ENCODE data around the gene CCDC90B. TPM values are rescaled to one million over a fixed set of nuclear protein-coding genes. Genes with fewer than 3 reads are reported as not detected.
A peak's percentile ranks its signal among the peaks of the same experiment; 100 is the strongest.
"Not testable (repeated sequence)": the region's sequence is repeated elsewhere in the genome, so short reads cannot be mapped to it uniquely, and the experiment has no call there.

The CCDC90B gene
- total RNA-seq, 2 experiments from 2014 or later, result 29.2 to 32.3 TPM

DNA sequence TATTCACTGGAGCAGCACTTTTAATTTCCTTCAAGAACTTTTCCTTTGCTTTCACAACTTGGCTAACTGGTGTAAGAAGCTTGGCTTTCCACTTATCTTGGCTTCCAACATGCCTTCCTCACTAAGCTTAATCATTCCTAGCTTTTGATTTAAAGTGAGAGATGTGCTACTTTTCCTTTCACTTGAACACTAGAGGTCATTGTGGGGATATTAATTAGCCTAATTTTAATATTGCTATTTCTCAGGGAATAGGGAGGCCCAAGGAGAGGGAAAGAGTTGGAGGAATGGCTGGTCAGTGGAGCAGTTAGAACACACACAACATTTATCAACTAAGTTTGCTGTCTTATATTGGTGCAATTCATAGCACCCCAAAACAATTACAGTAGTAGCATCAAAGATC, 24.6 kb upstream of the CCDC90B start:
- H3K36me3 Mint-ChIP-seq, result no peaks in the 10 kb centered on the region
- DNase-seq, result no peak
- no peak overlapping the region for H3K27ac Mint-ChIP-seq
- no peak overlapping the region for H3K4me3 Mint-ChIP-seq
- CTCF ChIA-PET, result no interaction called here
- peaks cover 4% of the 10 kb centered on the region for H3K27me3 Mint-ChIP-seq
- intact Hi-C loops (cut with micrococcal nuclease), result no loop called here
- POLR2A ChIA-PET, result no interaction called here
- H3K9me3 Mint-ChIP-seq, result no peaks in the 10 kb centered on the region
- no peaks in the 10 kb centered on the region for H3K4me1 Mint-ChIP-seq (ENCODE audit: low read depth)

DNA sequence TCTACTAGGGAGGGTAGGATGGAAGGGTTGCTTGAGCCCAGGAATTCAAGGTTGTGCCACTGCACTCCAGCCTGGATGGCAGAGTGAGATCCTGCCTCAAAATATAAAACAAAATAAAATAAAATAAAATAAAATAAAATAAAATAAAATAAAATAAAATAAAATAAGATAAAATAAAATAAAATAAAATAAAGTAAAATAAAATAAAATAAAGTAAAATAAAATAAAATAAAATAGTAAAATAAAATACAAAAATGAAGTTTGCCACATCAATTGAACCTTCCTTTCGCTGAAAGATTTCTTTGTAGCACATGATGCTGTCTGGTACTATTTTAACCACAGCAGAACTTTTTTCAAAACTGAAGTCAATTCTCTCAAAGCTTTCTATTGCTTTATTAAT, 22.4 kb upstream of the CCDC90B start:
- H3K4me1 Mint-ChIP-seq (ENCODE audit: low read depth); H3K4me3 Mint-ChIP-seq; H3K27ac Mint-ChIP-seq; intact Hi-C loops (cut with micrococcal nuclease); CTCF ChIA-PET; H3K9me3 Mint-ChIP-seq; POLR2A ChIA-PET; H3K27me3 Mint-ChIP-seq; H3K36me3 Mint-ChIP-seq; DNase-seq: not testable (repeated sequence)

DNA sequence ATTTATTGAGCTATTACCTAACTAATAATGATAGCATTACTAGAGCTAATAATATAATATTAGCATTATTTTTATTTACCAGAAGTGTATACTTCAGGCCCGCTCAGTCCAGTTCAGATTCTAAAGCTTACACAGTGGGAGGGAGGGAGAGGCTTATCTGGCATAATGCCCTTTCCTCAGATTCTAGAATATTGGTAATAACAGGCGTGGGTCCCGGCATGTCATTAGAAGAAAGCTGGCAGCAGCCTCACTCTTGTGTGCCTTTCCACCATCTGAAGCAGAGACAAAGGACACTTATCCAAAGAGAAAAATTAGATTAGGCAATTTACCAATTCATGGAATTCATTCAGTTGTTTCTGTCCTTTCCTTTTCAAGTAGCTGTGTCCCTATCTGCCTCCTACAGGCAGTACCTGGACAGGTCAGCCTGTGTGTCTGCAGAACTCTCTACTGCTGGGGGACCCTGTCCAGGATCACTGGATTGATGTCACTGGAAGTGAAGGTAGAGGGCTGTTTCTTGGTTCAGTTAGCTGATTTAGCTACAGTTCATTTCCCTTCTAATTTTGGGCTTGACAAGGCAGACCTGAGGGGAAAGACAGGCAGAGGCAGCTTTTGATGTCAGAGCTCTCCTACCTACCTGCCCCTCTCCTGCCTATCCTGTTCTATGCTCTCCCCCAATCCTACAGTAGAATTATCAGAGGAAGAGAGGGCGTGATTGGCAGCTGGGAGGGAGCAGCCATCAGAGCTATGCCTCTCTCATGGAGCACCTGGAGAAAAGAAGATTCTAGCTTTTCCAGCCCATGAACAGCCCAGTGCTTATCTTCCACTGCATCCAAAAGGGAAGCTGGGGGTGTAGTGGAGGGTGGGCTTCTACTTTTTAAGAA, 20.3 kb upstream of the CCDC90B start:
- ChIA-PET POLR2A (no interaction called here), CTCF (interaction anchor here (1.4 kb wide), 2 partner anchors 13 to 14 kb away, joined by 4 to 6 read pairs; no protein-coding TSS in a partner anchor)
- Mint-ChIP-seq H3K4me1 (ENCODE audit: low read depth) (no peaks in the 10 kb centered on the region), H3K36me3 (no peaks in the 10 kb centered on the region), H3K27me3 (peaks cover 2% of the 10 kb centered on the region), H3K27ac (no peak overlapping the region), H3K4me3 (no peak overlapping the region), H3K9me3 (no peaks in the 10 kb centered on the region)
- intact Hi-C loops (cut with micrococcal nuclease), result no loop called here
- DNase-seq, result no peak

DNA sequence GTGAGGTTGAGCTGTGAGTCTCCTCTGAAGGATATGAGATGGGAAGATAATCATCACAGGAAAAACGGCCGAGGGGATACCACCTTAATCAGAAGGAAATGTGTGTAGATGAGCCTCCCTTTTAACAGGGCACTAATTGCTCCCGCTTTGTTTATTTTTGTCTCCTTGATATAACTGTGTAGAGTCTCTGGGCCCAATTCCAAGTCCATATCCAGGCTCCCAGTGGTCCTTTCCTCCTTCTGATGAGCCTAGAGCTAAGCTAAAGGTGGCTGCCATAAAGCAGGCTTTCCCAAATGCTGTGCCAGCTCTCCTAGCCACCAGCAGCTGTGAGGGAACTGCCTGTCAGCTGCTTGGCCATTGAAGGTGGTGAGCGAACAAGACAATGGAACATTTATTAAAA, 17.1 kb upstream of the CCDC90B start:
- CTCF ChIA-PET, result interaction anchor here (2.5 kb wide), 1 partner anchor 10 kb away, joined by 14 read pairs; no protein-coding TSS in a partner anchor
- Mint-ChIP-seq H3K36me3 (no peaks in the 10 kb centered on the region), H3K27me3 (no peaks in the 10 kb centered on the region), H3K4me1 (ENCODE audit: low read depth) (no peaks in the 10 kb centered on the region), H3K27ac (no peak overlapping the region), H3K4me3 (no peak overlapping the region), H3K9me3 (no peaks in the 10 kb centered on the region)
- DNase-seq, result no peak
- POLR2A ChIA-PET, result no interaction called here
- intact Hi-C loops (cut with micrococcal nuclease), result no loop called here

DNA sequence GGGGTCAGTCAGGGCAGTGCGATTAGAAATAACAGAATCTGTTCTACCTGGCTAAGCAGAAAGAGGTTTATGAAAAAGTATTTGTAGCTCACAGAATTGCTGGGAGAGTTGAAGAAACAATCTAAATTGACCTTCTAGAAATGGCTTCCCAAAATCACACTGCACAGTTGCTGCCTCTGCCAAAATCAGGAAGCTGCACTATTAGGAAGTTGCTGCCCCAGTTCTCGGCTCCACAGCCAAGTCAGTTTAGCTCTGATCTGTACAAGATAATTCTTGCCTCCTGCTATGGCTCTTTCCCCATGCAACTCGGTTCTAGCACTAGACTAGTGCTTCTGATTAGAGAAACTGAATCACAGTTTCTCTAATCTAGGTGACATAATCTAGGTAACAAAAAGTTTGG, 16.0 kb upstream of the CCDC90B start:
- ChIA-PET CTCF (interaction anchor here (2.5 kb wide), 1 partner anchor 9 kb away, joined by 14 read pairs; no protein-coding TSS in a partner anchor), POLR2A (no interaction called here)
- H3K9me3 Mint-ChIP-seq, result no peaks in the 10 kb centered on the region
- H3K27ac Mint-ChIP-seq, result no peak overlapping the region
- H3K4me3 Mint-ChIP-seq, result no peak overlapping the region
- no peaks in the 10 kb centered on the region for H3K4me1 Mint-ChIP-seq (ENCODE audit: low read depth)
- no peak for DNase-seq
- no peaks in the 10 kb centered on the region for H3K27me3 Mint-ChIP-seq
- no peaks in the 10 kb centered on the region for H3K36me3 Mint-ChIP-seq
- intact Hi-C loops (cut with micrococcal nuclease), result no loop called here

DNA sequence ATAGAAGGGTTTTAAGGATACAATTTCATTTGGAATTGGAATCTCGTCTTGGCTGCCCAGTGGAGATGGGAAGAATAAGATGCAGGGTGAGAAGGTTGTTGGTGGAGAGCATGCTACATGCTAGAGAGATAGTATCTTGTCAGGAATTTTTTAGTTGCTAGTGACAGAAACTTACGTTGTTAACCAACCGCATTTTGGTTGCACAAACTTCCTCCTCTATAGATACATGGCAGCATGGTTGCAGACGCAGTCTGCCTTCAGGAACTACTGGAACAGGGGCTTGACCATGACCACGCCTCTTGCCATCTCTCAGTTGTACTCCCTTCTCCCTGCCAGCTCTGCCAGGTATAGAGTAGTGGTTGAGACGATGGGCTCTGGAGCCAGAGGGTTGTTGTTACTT, 13.5 kb upstream of the CCDC90B start:
- Mint-ChIP-seq H3K27me3 (no peaks in the 10 kb centered on the region), H3K4me1 (ENCODE audit: low read depth) (no peaks in the 10 kb centered on the region), H3K27ac (no peak overlapping the region), H3K36me3 (no peaks in the 10 kb centered on the region), H3K4me3 (no peak overlapping the region), H3K9me3 (no peaks in the 10 kb centered on the region)
- DNase-seq, result no peak
- intact Hi-C loops (cut with micrococcal nuclease), result no loop called here
- CTCF ChIA-PET, result no interaction called here
- POLR2A ChIA-PET, result no interaction called here

DNA sequence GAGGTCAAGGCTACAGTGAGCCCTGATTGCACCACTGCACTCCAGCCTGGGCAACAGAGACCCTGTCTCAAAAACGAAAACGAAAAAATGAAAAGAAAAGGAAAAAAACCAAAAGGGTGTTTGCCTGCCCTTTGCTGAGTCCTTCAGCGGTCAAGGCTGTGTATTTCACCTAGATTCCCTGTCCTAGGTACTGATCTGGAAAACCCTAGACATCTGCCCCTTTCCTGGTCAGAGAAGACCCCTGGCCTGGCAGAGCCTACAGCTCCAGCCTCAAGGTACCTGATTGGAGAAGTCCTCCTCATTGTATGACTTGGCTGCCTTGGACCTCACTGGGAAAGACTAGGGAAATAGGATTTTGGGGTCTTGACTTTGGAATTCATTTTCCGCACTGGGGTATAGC, 8.0 kb upstream of the CCDC90B start:
- intact Hi-C loops (cut with micrococcal nuclease), result no loop called here
- peaks cover 10% of the 10 kb centered on the region for H3K4me1 Mint-ChIP-seq (ENCODE audit: low read depth)
- no peaks in the 10 kb centered on the region for H3K27me3 Mint-ChIP-seq
- ChIA-PET POLR2A (no interaction called here), CTCF (interaction anchor here (1.8 to 3.8 kb wide), 3 partner anchors 9 to 522 kb away, joined by 5 to 51 read pairs (median 14); no protein-coding TSS in a partner anchor)
- DNase-seq, result no peak
- H3K9me3 Mint-ChIP-seq, result no peaks in the 10 kb centered on the region
- no peak overlapping the region for H3K27ac Mint-ChIP-seq
- H3K4me3 Mint-ChIP-seq, result no peak overlapping the region
- no peaks in the 10 kb centered on the region for H3K36me3 Mint-ChIP-seq

DNA sequence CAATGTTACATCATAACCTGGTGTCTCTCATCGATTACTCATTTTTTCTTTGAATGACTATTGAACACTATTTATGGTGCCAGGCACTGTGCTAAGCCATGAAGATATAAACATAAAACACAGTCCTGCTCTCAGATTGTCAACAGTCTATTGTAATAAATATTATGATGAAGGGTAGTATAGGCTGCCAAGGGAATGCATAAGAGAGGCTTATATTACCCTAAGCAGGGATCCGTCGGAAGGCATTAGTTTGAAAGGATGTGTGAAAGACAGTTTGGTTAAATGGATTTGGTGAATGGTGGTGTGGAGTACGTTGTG, 7.2 kb upstream of the CCDC90B start:
- Mint-ChIP-seq H3K36me3 (no peaks in the 10 kb centered on the region), H3K4me1 (ENCODE audit: low read depth) (peaks cover 10% of the 10 kb centered on the region), H3K27me3 (no peaks in the 10 kb centered on the region), H3K4me3 (no peak overlapping the region), H3K27ac (no peak overlapping the region), H3K9me3 (no peaks in the 10 kb centered on the region)
- intact Hi-C loops (cut with micrococcal nuclease), result loop anchor here (1.0 kb wide), 2 partner anchors 431 to 523 kb away; no protein-coding TSS in a partner anchor
- ChIA-PET CTCF (interaction anchor here (0.5 to 3.8 kb wide), 24 partner anchors 9 to 529 kb away, joined by 3 to 51 read pairs (median 5); partner anchors contain the start of gene DDIAS), POLR2A (interaction anchor here (1.2 kb wide), 1 partner anchor 136 kb away, joined by 3 read pairs; the partner anchor contains the start of gene PCF11)
- no peak for DNase-seq

DNA sequence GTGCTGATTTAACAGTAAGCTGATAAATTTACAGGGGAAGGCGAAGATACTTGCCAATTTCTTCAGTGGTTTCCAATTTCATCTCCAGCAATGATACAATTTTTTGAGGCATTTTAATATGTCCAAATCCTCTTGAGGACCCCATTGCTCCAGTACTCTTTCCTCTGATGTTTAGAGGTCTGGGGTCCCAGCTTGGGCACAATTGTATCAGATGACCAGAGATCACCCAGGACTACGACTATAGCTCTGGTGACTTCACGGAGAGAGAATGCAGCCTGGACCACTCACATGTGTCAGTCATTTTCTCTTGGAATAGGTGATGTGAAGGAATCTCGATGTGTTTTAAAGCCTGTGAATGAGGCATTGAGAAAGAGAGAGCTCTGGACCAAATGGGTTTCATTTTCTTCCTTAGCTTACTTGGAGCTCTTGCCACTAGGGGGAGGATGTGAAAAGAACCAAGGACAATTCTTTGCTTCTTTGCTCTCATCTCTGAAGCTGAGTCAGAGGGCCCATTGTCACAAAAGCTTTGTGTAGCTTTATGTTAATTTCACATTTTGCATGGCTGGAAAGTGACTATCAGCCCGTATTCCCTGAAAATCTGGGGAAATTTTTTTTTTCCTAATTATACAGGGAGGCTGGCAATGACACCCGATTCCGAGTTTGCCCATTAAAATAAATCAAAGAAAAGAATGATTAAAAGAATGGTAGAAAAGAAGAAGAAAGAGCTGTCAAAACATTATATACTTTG, 6.7 kb upstream of the CCDC90B start:
- Mint-ChIP-seq H3K36me3 (no peaks in the 10 kb centered on the region), H3K9me3 (no peaks in the 10 kb centered on the region), H3K27me3 (no peaks in the 10 kb centered on the region), H3K27ac (no peak overlapping the region), H3K4me3 (peak overlapping the region; percentile 44), H3K4me1 (ENCODE audit: low read depth) (peaks cover 10% of the 10 kb centered on the region)
- no peak for DNase-seq
- intact Hi-C loops (cut with micrococcal nuclease), result loop anchor here (1.0 kb wide), 2 partner anchors 431 to 523 kb away; no protein-coding TSS in a partner anchor
- ChIA-PET CTCF (interaction anchor here (0.5 to 3.8 kb wide), 29 partner anchors 9 to 530 kb away, joined by 3 to 51 read pairs (median 5); partner anchors contain the start of gene DDIAS), POLR2A (interaction anchor here (1.2 kb wide), 1 partner anchor 136 kb away, joined by 3 read pairs; the partner anchor contains the start of gene PCF11)

DNA sequence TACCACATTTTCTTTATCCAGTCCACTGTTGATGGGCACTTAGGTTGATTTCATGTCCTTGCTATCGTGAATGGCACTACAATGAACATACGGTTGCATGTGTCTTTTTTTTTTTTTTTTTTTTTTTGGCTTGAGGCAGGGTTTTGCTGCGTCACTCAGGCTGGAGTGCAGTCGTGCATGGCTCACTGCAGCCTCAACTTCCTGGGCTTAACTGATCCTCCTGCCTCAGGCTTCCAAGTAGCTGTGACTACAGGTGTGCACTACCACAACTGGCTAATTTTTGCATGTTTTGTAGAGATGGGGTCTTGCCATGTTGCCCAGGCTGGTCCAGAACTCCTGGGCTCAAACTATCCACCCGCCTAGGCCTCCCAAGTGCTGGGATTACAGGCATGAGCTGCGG, 1.5 kb upstream of the CCDC90B start:
- Mint-ChIP-seq H3K27ac (no peak overlapping the region), H3K27me3 (no peaks in the 10 kb centered on the region), H3K4me3 (no peak overlapping the region), H3K9me3 (peaks cover 3% of the 10 kb centered on the region), H3K36me3 (peaks cover 8% of the 10 kb centered on the region), H3K4me1 (ENCODE audit: low read depth) (peaks cover 32% of the 10 kb centered on the region)
- POLR2A ChIA-PET, result no interaction called here
- CTCF ChIA-PET, result interaction anchor here (0.6 to 2.0 kb wide), 2 partner anchors 8 to 386 kb away, joined by 3 to 9 read pairs; partner anchors contain the start of gene DDIAS
- no peak for DNase-seq
- intact Hi-C loops (cut with micrococcal nuclease), result no loop called here

DNA sequence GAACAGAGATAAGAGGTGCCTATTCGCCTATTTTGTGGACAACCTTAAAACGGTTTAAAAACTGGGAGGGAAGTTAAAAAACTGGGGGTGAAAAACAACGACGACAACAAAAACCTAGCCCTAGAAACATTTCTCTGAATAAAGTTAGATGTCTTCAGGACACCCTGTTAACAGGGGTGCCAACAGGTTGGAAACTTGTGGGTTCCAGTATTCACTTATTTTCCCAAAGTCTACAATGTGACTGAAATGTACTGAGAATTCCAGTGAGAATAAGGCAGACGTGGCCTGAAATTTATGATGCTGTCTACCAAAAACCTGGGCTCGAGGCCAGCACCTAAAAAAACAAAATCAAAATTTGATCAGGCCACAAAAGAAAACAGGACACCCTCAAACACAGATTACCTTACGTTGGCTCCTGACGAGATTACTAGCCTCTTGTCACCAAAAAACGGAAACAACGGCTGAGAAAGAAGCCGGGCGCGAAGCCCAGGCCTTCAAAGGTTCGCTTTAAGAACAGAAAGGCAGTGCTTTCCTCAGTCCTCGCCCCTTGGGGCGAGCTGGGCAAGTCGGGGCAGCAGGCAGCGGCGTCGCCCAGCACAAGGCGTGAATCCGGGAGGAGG, 906 bp downstream of the CCDC90B start:
- Mint-ChIP-seq H3K36me3 (peaks cover 8% of the 10 kb centered on the region), H3K4me3 (peak overlapping the region; percentile 92), H3K27me3 (no peaks in the 10 kb centered on the region), H3K4me1 (ENCODE audit: low read depth) (peaks cover 35% of the 10 kb centered on the region), H3K27ac (peak overlapping the region; percentile 99), H3K9me3 (peaks cover 3% of the 10 kb centered on the region)
- no peak for DNase-seq
- intact Hi-C loops (cut with micrococcal nuclease), result no loop called here
- ChIA-PET CTCF (interaction anchor here (1.0 to 2.0 kb wide), 7 partner anchors 8 to 385 kb away, joined by 3 to 9 read pairs (median 4); partner anchors contain the start of genes ANKRD42, DDIAS and PRCP), POLR2A (interaction anchor here (0.6 to 1.7 kb wide), 3 partner anchors 126 to 385 kb away, joined by 3 to 20 read pairs (median 15); partner anchors contain the start of genes DDIAS, PCF11 and PRCP)
